NCI-H2107 treated with DMSO at 0.1 percent for 48 hours (cell line): ENCODE results near the gene CDH1.
"Not testable (repeated sequence)": the region's sequence is repeated elsewhere in the genome, so short reads cannot be mapped to it uniquely, and the experiment has no call there.

Experiments
- DNase-seq: peaks from one replicate; lab custom pipeline; 2025; ENCODE audit not compliant: unreplicated experiment; lab: John Stamatoyannopoulos, UW

CDH1 gene

GRCh38 chr16:68787419-68787807 is 50.3 kb downstream of the CDH1 start:
- not testable (repeated sequence) for DNase-seq

GRCh38 chr16:68790130-68790761 is 53.2 kb downstream of the CDH1 start:
- no peak for DNase-seq

- DNase-seq, result no peak
Observed at GRCh38 chr16:68790944-68791343, 53.9 kb downstream of the CDH1 start.

GRCh38 chr16:68792465-68793324 is 55.6 kb downstream of the CDH1 start:
- DNase-seq, result peak; percentile 68

- DNase-seq, result no peak
Observed at GRCh38 chr16:68793401-68793857, 56.3 kb downstream of the CDH1 start.

- DNase-seq, result peak; percentile 70
Observed at GRCh38 chr16:68798398-68798797, 61.3 kb downstream of the CDH1 start.

- DNase-seq, result peak; percentile 84
Observed at GRCh38 chr16:68800257-68800875, 63.3 kb downstream of the CDH1 start.

GRCh38 chr16:68802190-68802589 is 65.1 kb downstream of the CDH1 start:
- DNase-seq, result no peak

GRCh38 chr16:68806422-68806821 is 69.3 kb downstream of the CDH1 start:
- DNase-seq, result no peak

- DNase-seq, result no peak
Observed at GRCh38 chr16:68806981-68807380, 69.9 kb downstream of the CDH1 start.

GRCh38 chr16:68814516-68814915 is 77.4 kb downstream of the CDH1 start:
- DNase-seq, result no peak

GRCh38 chr16:68823401-68824135 is 86.5 kb downstream of the CDH1 start:
- no peak for DNase-seq

- DNase-seq, result no peak
Observed at GRCh38 chr16:68825427-68825826, 88.3 kb downstream of the CDH1 start.

GRCh38 chr16:68826652-68827051 is 89.6 kb downstream of the CDH1 start:
- no peak for DNase-seq

GRCh38 chr16:68833251-68833650 is 96.2 kb downstream of the CDH1 start:
- no peak for DNase-seq

GRCh38 chr16:68834550-68834949 is 97.5 kb downstream of the CDH1 start:
- DNase-seq, result no peak

GRCh38 chr16:68835970-68836369 is 98.9 kb downstream of the CDH1 start:
- no peak for DNase-seq

GRCh38 chr16:68839831-68840230 is 102.7 kb downstream of the CDH1 start:
- no peak for DNase-seq

- DNase-seq, result not testable (repeated sequence)
Observed at GRCh38 chr16:68842964-68843481, 105.9 kb downstream of the CDH1 start.

GRCh38 chr16:68843482-68844210 is 106.6 kb downstream of the CDH1 start, which contains the start of gene TANGO6:
Gene TANGO6 (plus strand): TSS chr16:68843531. CDS start chr16:68843618, 87 bp downstream.
- DNase-seq, result peak; percentile 70
